ENCODE measurements around the gene B3GALT6. TPM values are rescaled to one million over a fixed set of nuclear protein-coding genes. Genes with fewer than 3 reads are reported as not detected.
A peak's percentile ranks its signal among the peaks of the same experiment; 100 is the strongest.

Gene B3GALT6
- total RNA-seq, 1 experiment from 2014 or later: 74.0 TPM

- TF ChIP-seq EZH2 (IDR thresholded peaks at IDR 0.05; ENCODE audit: low read length, unreplicated experiment): no peak
- no peak for TF ChIP-seq CTCF (conservative IDR thresholded peaks at IDR 0.05; ENCODE audit: low read depth, low read length)
- no peak for TF ChIP-seq EZH2phosphoT487 (IDR thresholded peaks at IDR 0.05; ENCODE audit: borderline replicate concordance, low read length)
- Histone ChIP-seq H2AFZ (ENCODE audit: low read length) (no peak overlapping the region), H3K27ac (ENCODE audit: low read length) (peak overlapping the region; percentile 90), H3K4me2 (ENCODE audit: low read length) (peak overlapping the region; percentile 100), H3K9me2 (replicated peaks; ENCODE audit: low read length) (no peaks in the 10 kb centered on the region), H3K27me3 (ENCODE audit: low read length) (no peaks in the 10 kb centered on the region), H3K9me3 (ENCODE audit: low read length) (no peaks in the 10 kb centered on the region), H3K79me2 (ENCODE audit: low read length) (peaks cover 62% of the 10 kb centered on the region), H3K4me1 (ENCODE audit: insufficient read depth, low read length) (peaks cover 29% of the 10 kb centered on the region), H3K4me3 (ENCODE audit: low read length) (peak overlapping the region; percentile 96), H3K9ac (ENCODE audit: low read length) (peak overlapping the region; percentile 98), H3K36me3 (ENCODE audit: low read depth, low read length) (peaks cover 18% of the 10 kb centered on the region; the same call in 1 of the 2 replicates), H4K20me1 (ENCODE audit: low read length) (peaks cover 12% of the 10 kb centered on the region), H3F3A (ENCODE audit: low read length, unreplicated experiment) (peaks cover 3% of the 10 kb centered on the region)
- no peak; the same call in 1 of the 2 replicates for ATAC-seq
- ChIA-PET POLR2A (ENCODE audit: unreplicated experiment) (interaction anchor here (0.5 to 0.6 kb wide), 2 partner anchors 260 to 292 kb away, joined by 4 to 11 read pairs; partner anchors contain the start of gene ISG15), CTCF (interaction anchor here (0.5 to 0.6 kb wide), 3 partner anchors 157 to 194 kb away, joined by 3 to 11 read pairs (median 8); no protein-coding TSS in a partner anchor)
- no TSS peak for BruUV-seq (replicated peaks)
- intact Hi-C loops (cut with micrococcal nuclease): no loop called here
- DNase-seq: no peak
Measured at GRCh38 chr1:1273209-1273511, 41.1 kb downstream of the B3GALT6 start.

- Histone ChIP-seq H3K36me3 (ENCODE audit: low read depth, low read length) (peaks cover 13% of the 10 kb centered on the region; the same call in 1 of the 2 replicates), H3K4me1 (ENCODE audit: insufficient read depth, low read length) (peaks cover 29% of the 10 kb centered on the region), H2AFZ (ENCODE audit: low read length) (peak within 1 kb of the TSS; percentile 78), H3K9ac (ENCODE audit: low read length) (peak within 1 kb of the TSS; percentile 98), H3K27ac (ENCODE audit: low read length) (peak within 1 kb of the TSS; percentile 90), H3F3A (ENCODE audit: low read length, unreplicated experiment) (peaks cover 3% of the 10 kb centered on the region), H3K27me3 (ENCODE audit: low read length) (no peaks in the 10 kb centered on the region), H3K79me2 (ENCODE audit: low read length) (peaks cover 57% of the 10 kb centered on the region), H4K20me1 (ENCODE audit: low read length) (peaks cover 12% of the 10 kb centered on the region), H3K9me2 (replicated peaks; ENCODE audit: low read length) (no peaks in the 10 kb centered on the region), H3K4me3 (ENCODE audit: low read length) (peak within 1 kb of the TSS; percentile 96), H3K4me2 (ENCODE audit: low read length) (peak within 1 kb of the TSS; percentile 100), H3K9me3 (ENCODE audit: low read length) (no peaks in the 10 kb centered on the region)
- TF ChIP-seq CTCF (conservative IDR thresholded peaks at IDR 0.05; ENCODE audit: low read depth, low read length) (no peak), EZH2 (IDR thresholded peaks at IDR 0.05; ENCODE audit: low read length, unreplicated experiment) (no peak), EZH2phosphoT487 (IDR thresholded peaks at IDR 0.05; ENCODE audit: borderline replicate concordance, low read length) (no peak)
- ATAC-seq (peak; percentile 80), DNase-seq (peak; percentile 91)
- POLR2A ChIA-PET (ENCODE audit: unreplicated experiment): interaction anchor here (0.6 kb wide), 2 partner anchors 10 to 293 kb away, joined by 3 to 11 read pairs; no protein-coding TSS in a partner anchor
- CTCF ChIA-PET: interaction anchor here (0.5 to 0.6 kb wide), 4 partner anchors 43 to 195 kb away, joined by 3 to 11 read pairs (median 6); no protein-coding TSS in a partner anchor
- intact Hi-C loops (cut with micrococcal nuclease): no loop called here
- no TSS peak for BruUV-seq (replicated peaks)
Measured at GRCh38 chr1:1273512-1274298, 41.7 kb downstream of the B3GALT6 start, which contains the start of gene UBE2J2. Gene UBE2J2, minus strand, starts transcription at chr1:1273854. Its CDS starts 5,862 bp downstream, at chr1:1267992.

All from PC-3 (cell line).